WTC11 (cell line): Measurements from ENCODE around the gene SCNN1B.
"Not testable (repeated sequence)": the region's sequence is repeated elsewhere in the genome, so short reads cannot be mapped to it uniquely, and the experiment has no call there.

ENCODE experiments used
- ATF1 ChIP-seq: sonication (generic); formaldehyde crosslinking; IDR thresholded peaks from 2 replicates; pipeline ENCODE4 v1.8.1; 2023; ENCODE audit warnings: mild to moderate bottlenecking, moderate library complexity, missing genetic modification reagents
- CREB1 ChIP-seq: sonication (generic); formaldehyde crosslinking; IDR thresholded peaks from 2 replicates; pipeline ENCODE4 v1.8.0; 2023; ENCODE audit warnings: mild to moderate bottlenecking, missing genetic modification reagents
- ELF4 ChIP-seq: sonication (generic); formaldehyde crosslinking; IDR thresholded peaks from 2 replicates; pipeline ENCODE4 v1.8.1; 2022; ENCODE audit warnings: low read depth, mild to moderate bottlenecking, moderate library complexity, missing genetic modification reagents
- FOXP1 ChIP-seq: sonication (generic); formaldehyde crosslinking; IDR thresholded peaks from 2 replicates; pipeline ENCODE4 v1.8.0; 2022; ENCODE audit warnings: missing genetic modification reagents, mild to moderate bottlenecking, moderate library complexity, borderline replicate concordance
- GABPB1 ChIP-seq: sonication (generic); formaldehyde crosslinking; IDR thresholded peaks from 2 replicates; pipeline ENCODE4 v1.8.1; 2023; ENCODE audit warnings: mild to moderate bottlenecking, missing genetic modification reagents
- HMGA2 ChIP-seq: fragments of 250-450 bp; sonication (Bioruptor Pico); IDR thresholded peaks from 2 replicates; pipeline ENCODE4 v1.4.0; 2021; ENCODE audit warnings: mild to moderate bottlenecking, moderate library complexity
- RELA ChIP-seq: sonication (generic); formaldehyde crosslinking; IDR thresholded peaks from 2 replicates; pipeline ENCODE4 v1.8.1; 2022; ENCODE audit warnings: missing genetic modification reagents, mild to moderate bottlenecking, borderline replicate concordance
- TF ChIP-seq, protein P1 (sequence below): fragments of 200-600 bp; IDR thresholded peaks from 2 replicates; pipeline ENCODE4 v1.8.0; 2022; ENCODE audit warnings: antibody characterized with exemption
- TF ChIP-seq, protein P2 (sequence below): sonication (generic); formaldehyde crosslinking; IDR thresholded peaks from 2 replicates; pipeline ENCODE4 v1.8.1; 2023; ENCODE audit warnings: mild to moderate bottlenecking, missing genetic modification reagents, moderate library complexity
- TF ChIP-seq, protein P3 (sequence below): sonication (generic); formaldehyde crosslinking; conservative IDR thresholded peaks from 2 replicates; pipeline ENCODE4 v1.8.1; 2022; ENCODE audit warnings: mild to moderate bottlenecking, missing genetic modification reagents
- TF ChIP-seq, protein P4 (sequence below): sonication (generic); formaldehyde crosslinking; IDR thresholded peaks from 2 replicates; pipeline ENCODE4 v1.8.0; 2022; ENCODE audit warnings: mild to moderate bottlenecking, missing genetic modification reagents
- TF ChIP-seq, protein P5 (sequence below): sonication (generic); formaldehyde crosslinking; IDR thresholded peaks from 2 replicates; pipeline ENCODE4 v1.8.0; 2022; ENCODE audit warnings: mild to moderate bottlenecking, missing genetic modification reagents
- TF ChIP-seq, protein P6 (sequence below): sonication (generic); formaldehyde crosslinking; IDR thresholded peaks from 2 replicates; pipeline ENCODE4 v1.8.1; 2022; ENCODE audit warnings: mild to moderate bottlenecking, missing genetic modification reagents, moderate library complexity, borderline replicate concordance

DNA sequence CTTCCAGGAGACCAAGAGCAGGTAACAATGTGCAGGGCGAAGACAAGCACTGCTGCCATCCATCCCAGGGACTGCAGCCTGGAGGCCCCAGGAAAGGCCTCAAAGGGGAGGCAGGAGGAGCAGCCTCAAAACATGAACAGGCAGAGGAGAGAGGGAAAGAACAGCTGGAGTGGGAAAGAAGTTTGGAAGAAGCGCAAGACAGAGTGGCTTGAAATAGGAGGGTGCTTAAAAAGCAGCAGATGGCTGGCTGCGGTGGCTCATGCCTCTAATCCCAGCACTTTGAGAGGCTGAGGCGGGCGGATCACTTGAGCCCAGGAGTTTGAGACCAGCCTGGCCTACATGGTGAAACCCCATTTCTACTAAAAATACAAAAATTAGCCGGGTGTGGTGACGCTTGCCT lies 98.3 kb downstream of the SCNN1B start:
- TF ChIP-seq, protein P1, sequence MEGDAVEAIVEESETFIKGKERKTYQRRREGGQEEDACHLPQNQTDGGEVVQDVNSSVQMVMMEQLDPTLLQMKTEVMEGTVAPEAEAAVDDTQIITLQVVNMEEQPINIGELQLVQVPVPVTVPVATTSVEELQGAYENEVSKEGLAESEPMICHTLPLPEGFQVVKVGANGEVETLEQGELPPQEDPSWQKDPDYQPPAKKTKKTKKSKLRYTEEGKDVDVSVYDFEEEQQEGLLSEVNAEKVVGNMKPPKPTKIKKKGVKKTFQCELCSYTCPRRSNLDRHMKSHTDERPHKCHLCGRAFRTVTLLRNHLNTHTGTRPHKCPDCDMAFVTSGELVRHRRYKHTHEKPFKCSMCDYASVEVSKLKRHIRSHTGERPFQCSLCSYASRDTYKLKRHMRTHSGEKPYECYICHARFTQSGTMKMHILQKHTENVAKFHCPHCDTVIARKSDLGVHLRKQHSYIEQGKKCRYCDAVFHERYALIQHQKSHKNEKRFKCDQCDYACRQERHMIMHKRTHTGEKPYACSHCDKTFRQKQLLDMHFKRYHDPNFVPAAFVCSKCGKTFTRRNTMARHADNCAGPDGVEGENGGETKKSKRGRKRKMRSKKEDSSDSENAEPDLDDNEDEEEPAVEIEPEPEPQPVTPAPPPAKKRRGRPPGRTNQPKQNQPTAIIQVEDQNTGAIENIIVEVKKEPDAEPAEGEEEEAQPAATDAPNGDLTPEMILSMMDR, result not testable (repeated sequence)
- TF ChIP-seq, protein P2, sequence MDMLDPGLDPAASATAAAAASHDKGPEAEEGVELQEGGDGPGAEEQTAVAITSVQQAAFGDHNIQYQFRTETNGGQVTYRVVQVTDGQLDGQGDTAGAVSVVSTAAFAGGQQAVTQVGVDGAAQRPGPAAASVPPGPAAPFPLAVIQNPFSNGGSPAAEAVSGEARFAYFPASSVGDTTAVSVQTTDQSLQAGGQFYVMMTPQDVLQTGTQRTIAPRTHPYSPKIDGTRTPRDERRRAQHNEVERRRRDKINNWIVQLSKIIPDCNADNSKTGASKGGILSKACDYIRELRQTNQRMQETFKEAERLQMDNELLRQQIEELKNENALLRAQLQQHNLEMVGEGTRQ (CRISPR knock-in tag), result not testable (repeated sequence)
- TF ChIP-seq RELA; FOXP1 (CRISPR knock-in tag); ELF4 (CRISPR knock-in tag); HMGA2; CREB1 (CRISPR knock-in tag); ATF1; GABPB1 (CRISPR knock-in tag): not testable (repeated sequence)
- TF ChIP-seq, protein P3, sequence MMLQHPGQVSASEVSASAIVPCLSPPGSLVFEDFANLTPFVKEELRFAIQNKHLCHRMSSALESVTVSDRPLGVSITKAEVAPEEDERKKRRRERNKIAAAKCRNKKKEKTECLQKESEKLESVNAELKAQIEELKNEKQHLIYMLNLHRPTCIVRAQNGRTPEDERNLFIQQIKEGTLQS (CRISPR knock-in tag), result not testable (repeated sequence)
- TF ChIP-seq, protein P4, sequence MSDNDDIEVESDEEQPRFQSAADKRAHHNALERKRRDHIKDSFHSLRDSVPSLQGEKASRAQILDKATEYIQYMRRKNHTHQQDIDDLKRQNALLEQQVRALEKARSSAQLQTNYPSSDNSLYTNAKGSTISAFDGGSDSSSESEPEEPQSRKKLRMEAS (CRISPR knock-in tag), result not testable (repeated sequence)
- TF ChIP-seq, protein P5, sequence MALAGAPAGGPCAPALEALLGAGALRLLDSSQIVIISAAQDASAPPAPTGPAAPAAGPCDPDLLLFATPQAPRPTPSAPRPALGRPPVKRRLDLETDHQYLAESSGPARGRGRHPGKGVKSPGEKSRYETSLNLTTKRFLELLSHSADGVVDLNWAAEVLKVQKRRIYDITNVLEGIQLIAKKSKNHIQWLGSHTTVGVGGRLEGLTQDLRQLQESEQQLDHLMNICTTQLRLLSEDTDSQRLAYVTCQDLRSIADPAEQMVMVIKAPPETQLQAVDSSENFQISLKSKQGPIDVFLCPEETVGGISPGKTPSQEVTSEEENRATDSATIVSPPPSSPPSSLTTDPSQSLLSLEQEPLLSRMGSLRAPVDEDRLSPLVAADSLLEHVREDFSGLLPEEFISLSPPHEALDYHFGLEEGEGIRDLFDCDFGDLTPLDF (CRISPR knock-in tag), result not testable (repeated sequence)
- TF ChIP-seq, protein P6, sequence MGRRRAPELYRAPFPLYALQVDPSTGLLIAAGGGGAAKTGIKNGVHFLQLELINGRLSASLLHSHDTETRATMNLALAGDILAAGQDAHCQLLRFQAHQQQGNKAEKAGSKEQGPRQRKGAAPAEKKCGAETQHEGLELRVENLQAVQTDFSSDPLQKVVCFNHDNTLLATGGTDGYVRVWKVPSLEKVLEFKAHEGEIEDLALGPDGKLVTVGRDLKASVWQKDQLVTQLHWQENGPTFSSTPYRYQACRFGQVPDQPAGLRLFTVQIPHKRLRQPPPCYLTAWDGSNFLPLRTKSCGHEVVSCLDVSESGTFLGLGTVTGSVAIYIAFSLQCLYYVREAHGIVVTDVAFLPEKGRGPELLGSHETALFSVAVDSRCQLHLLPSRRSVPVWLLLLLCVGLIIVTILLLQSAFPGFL, result not testable (repeated sequence)
